MM.1S (cell line): Measurements from ENCODE around the gene ADRM1.

Source experiments
- DNase-seq: peaks from one replicate; pipeline ENCODE4 v3.0.0-alpha.2; 2015
- H2AFZ ChIP-seq: fragments of 300-600 bp; sonication (generic); 2 replicates; pipeline ENCODE4 v1.6.0; 2016; ENCODE audit warnings: antibody characterized with exemption, low read length
- H3F3A ChIP-seq: fragments of 300-600 bp; sonication (generic); 2 replicates; pipeline ENCODE4 v1.6.1; 2016; ENCODE audit warnings: mild to moderate bottlenecking, antibody characterized with exemption, low read length, moderate library complexity, mixed read lengths; ENCODE audit not compliant: insufficient read depth
- H3K27ac ChIP-seq: fragments of 300-600 bp; sonication (generic); 2 replicates; pipeline ENCODE4 v1.5.1; 2016; ENCODE audit warnings: mild to moderate bottlenecking, low read length
- H3K27me3 ChIP-seq: fragments of 300-600 bp; sonication (generic); replicated peaks from 2 replicates; pipeline ENCODE4 v1.6.0; 2016; ENCODE audit warnings: low read length; ENCODE audit not compliant: insufficient read depth
- H3K36me3 ChIP-seq: fragments of 300-600 bp; sonication (generic); replicated peaks from 2 replicates; pipeline ENCODE4 v1.6.1; 2016; ENCODE audit warnings: mild to moderate bottlenecking, low read length, mixed read lengths; ENCODE audit not compliant: insufficient read depth
- H3K4me1 ChIP-seq: fragments of 300-600 bp; sonication (generic); 2 replicates; pipeline ENCODE4 v1.6.1; 2016; ENCODE audit warnings: low read length, mixed read lengths
- H3K4me2 ChIP-seq: fragments of 300-600 bp; sonication (generic); 2 replicates; pipeline ENCODE4 v1.6.0; 2016; ENCODE audit warnings: low read depth, low read length
- H3K4me3 ChIP-seq: fragments of 300-600 bp; sonication (generic); 2 replicates; pipeline ENCODE4 v1.5.1; 2016; ENCODE audit warnings: low read length, mixed read lengths
- H3K79me2 ChIP-seq: fragments of 300-600 bp; sonication (generic); 2 replicates; pipeline ENCODE4 v1.6.1; 2016; ENCODE audit warnings: mixed run types, low read length, mixed read lengths
- H3K9ac ChIP-seq: fragments of 300-600 bp; sonication (generic); 2 replicates; pipeline ENCODE4 v1.6.1; 2016; ENCODE audit warnings: low read length, mixed read lengths
- H3K9me2 ChIP-seq: fragments of 300-600 bp; sonication (generic); replicated peaks from 2 replicates; pipeline ENCODE4 v1.6.1; 2016; ENCODE audit warnings: mild to moderate bottlenecking, low read length, mixed read lengths; ENCODE audit not compliant: insufficient read depth
- H3K9me3 ChIP-seq: fragments of 300-600 bp; sonication (generic); replicated peaks from 2 replicates; pipeline ENCODE4 v1.6.1; 2016; ENCODE audit warnings: mild to moderate bottlenecking, low read length, mixed read lengths; ENCODE audit not compliant: insufficient read depth
- H4K20me1 ChIP-seq: fragments of 300-600 bp; sonication (generic); 2 replicates; pipeline ENCODE4 v1.6.1; 2016; ENCODE audit warnings: mild to moderate bottlenecking, low read length, moderate library complexity, mixed read lengths; ENCODE audit not compliant: insufficient read depth
- EZH2 ChIP-seq: fragments of 300-600 bp; sonication (generic); optimal IDR thresholded peaks from 2 replicates; pipeline ENCODE3; 2017; ENCODE audit warnings: low read depth, mild to moderate bottlenecking, antibody characterized with exemption, low read length, mixed read lengths
- EZH2phosphoT487 ChIP-seq: fragments of 300-600 bp; sonication (generic); IDR thresholded peaks from 2 replicates; pipeline ENCODE4 v1.6.1; 2018; ENCODE audit warnings: antibody characterized with exemption, low read length
- TF ChIP-seq, protein P1 (sequence below): fragments of 300-600 bp; sonication (generic); IDR thresholded peaks from 2 replicates; pipeline ENCODE4 v1.5.1; 2016; ENCODE audit warnings: antibody characterized with exemption, low read length, mixed read lengths

The ADRM1 gene

GRCh38 chr20:62293946-62294345 is 8.9 kb upstream of the ADRM1 start:
- Histone ChIP-seq H3K9me2 (no peaks in the 10 kb centered on the region), H3K4me3 (no peak overlapping the region), H3K4me2 (no peak overlapping the region), H4K20me1 (no peaks in the 10 kb centered on the region), H3K4me1 (no peaks in the 10 kb centered on the region), H3K27me3 (no peaks in the 10 kb centered on the region), H3K36me3 (no peaks in the 10 kb centered on the region), H3F3A (no peaks in the 10 kb centered on the region), H3K9me3 (no peaks in the 10 kb centered on the region), H3K9ac (no peak overlapping the region), H2AFZ (no peak overlapping the region), H3K79me2 (no peaks in the 10 kb centered on the region), H3K27ac (no peak overlapping the region)
- DNase-seq = no peak
- TF ChIP-seq EZH2 (no peak), EZH2phosphoT487 (no peak)
- TF ChIP-seq, protein P1, sequence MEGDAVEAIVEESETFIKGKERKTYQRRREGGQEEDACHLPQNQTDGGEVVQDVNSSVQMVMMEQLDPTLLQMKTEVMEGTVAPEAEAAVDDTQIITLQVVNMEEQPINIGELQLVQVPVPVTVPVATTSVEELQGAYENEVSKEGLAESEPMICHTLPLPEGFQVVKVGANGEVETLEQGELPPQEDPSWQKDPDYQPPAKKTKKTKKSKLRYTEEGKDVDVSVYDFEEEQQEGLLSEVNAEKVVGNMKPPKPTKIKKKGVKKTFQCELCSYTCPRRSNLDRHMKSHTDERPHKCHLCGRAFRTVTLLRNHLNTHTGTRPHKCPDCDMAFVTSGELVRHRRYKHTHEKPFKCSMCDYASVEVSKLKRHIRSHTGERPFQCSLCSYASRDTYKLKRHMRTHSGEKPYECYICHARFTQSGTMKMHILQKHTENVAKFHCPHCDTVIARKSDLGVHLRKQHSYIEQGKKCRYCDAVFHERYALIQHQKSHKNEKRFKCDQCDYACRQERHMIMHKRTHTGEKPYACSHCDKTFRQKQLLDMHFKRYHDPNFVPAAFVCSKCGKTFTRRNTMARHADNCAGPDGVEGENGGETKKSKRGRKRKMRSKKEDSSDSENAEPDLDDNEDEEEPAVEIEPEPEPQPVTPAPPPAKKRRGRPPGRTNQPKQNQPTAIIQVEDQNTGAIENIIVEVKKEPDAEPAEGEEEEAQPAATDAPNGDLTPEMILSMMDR = no peak

GRCh38 chr20:62294516-62294915 is 8.3 kb upstream of the ADRM1 start:
- Histone ChIP-seq H3K9me2 (no peaks in the 10 kb centered on the region), H3K27ac (no peak overlapping the region), H3K27me3 (no peaks in the 10 kb centered on the region), H3F3A (no peaks in the 10 kb centered on the region), H2AFZ (no peak overlapping the region), H3K9me3 (no peaks in the 10 kb centered on the region), H3K36me3 (no peaks in the 10 kb centered on the region), H3K4me1 (no peaks in the 10 kb centered on the region), H4K20me1 (no peaks in the 10 kb centered on the region), H3K4me3 (no peak overlapping the region), H3K4me2 (no peak overlapping the region), H3K79me2 (no peaks in the 10 kb centered on the region), H3K9ac (no peak overlapping the region)
- TF ChIP-seq EZH2phosphoT487 (no peak), EZH2 (no peak)
- TF ChIP-seq, protein P1 = no peak
- no peak for DNase-seq

- no peak overlapping the region for H3K4me2 ChIP-seq
- no peaks in the 10 kb centered on the region for H3K27me3 ChIP-seq
- H3K4me3 ChIP-seq = no peak overlapping the region
- H4K20me1 ChIP-seq = no peaks in the 10 kb centered on the region
- DNase-seq = no peak
- H2AFZ ChIP-seq = no peak overlapping the region
- no peak overlapping the region for H3K9ac ChIP-seq
- H3K4me1 ChIP-seq = no peaks in the 10 kb centered on the region
- no peaks in the 10 kb centered on the region for H3K9me2 ChIP-seq
- H3K27ac ChIP-seq = no peak overlapping the region
- H3K9me3 ChIP-seq = no peaks in the 10 kb centered on the region
- H3K79me2 ChIP-seq = no peaks in the 10 kb centered on the region
- TF ChIP-seq EZH2 (no peak), EZH2phosphoT487 (no peak)
- TF ChIP-seq, protein P1 = no peak
- H3F3A ChIP-seq = 0 out of 2 replicates have a peak, but pooled peaks cover 3% of the 10 kb centered on the region
- no peaks in the 10 kb centered on the region for H3K36me3 ChIP-seq
Measured at GRCh38 chr20:62296724-62297448, 5.9 kb upstream of the ADRM1 start.
